Smooth muscle cell (in vitro differentiated cells): Measurements from ENCODE around the gene RAET1E. TPM values are rescaled to one million over a fixed set of nuclear protein-coding genes. Genes with fewer than 3 reads are reported as not detected.
"Not testable (repeated sequence)": the region's sequence is repeated elsewhere in the genome, so short reads cannot be mapped to it uniquely, and the experiment has no call there.

Source experiments
- DNase-seq: peaks from one replicate; lab custom pipeline; 2025; ENCODE audit not compliant: unreplicated experiment; lab: John Stamatoyannopoulos, UW
- H2AFZ ChIP-seq: fragments of 200-600 bp; sonication (generic); 2 replicates; pipeline ENCODE4 v1.6.0; 2016; ENCODE audit warnings: antibody characterized with exemption, low read depth, mild to moderate bottlenecking
- H3F3A ChIP-seq: fragments of 200-600 bp; sonication (generic); 2 replicates; pipeline ENCODE4 v1.6.0; 2017; ENCODE audit warnings: antibody characterized with exemption, low read depth
- H3K27ac ChIP-seq: fragments of 200-600 bp; sonication (generic); 2 replicates; pipeline ENCODE4 v1.5.1; 2016; ENCODE audit warnings: low read depth, mild to moderate bottlenecking
- H3K27me3 ChIP-seq: fragments of 200-600 bp; sonication (generic); 2 replicates; pipeline ENCODE4 v1.6.1; 2016; ENCODE audit warnings: low read depth, mild to moderate bottlenecking
- H3K36me3 ChIP-seq: fragments of 200-600 bp; sonication (generic); 2 replicates; pipeline ENCODE4 v1.5.1; 2016; ENCODE audit warnings: low read depth
- H3K4me1 ChIP-seq: fragments of 200-600 bp; sonication (generic); 2 replicates; pipeline ENCODE4 v1.5.1; 2016; ENCODE audit warnings: low read depth
- H3K4me2 ChIP-seq: fragments of 200-600 bp; sonication (generic); 2 replicates; pipeline ENCODE4 v1.6.0; 2016; ENCODE audit warnings: mild to moderate bottlenecking
- H3K4me3 ChIP-seq: fragments of 200-600 bp; sonication (generic); 2 replicates; pipeline ENCODE4 v1.5.1; 2016; ENCODE audit warnings: mild to moderate bottlenecking
- H3K79me2 ChIP-seq: fragments of 200-600 bp; sonication (generic); 2 replicates; pipeline ENCODE4 v1.6.0; 2016; ENCODE audit warnings: low read depth, mild to moderate bottlenecking
- H3K9ac ChIP-seq: fragments of 200-600 bp; sonication (generic); 2 replicates; pipeline ENCODE4 v1.6.0; 2016; ENCODE audit warnings: low read depth
- H3K9me3 ChIP-seq: fragments of 200-600 bp; sonication (generic); replicated peaks from 2 replicates; pipeline ENCODE4 v1.5.1; 2016; ENCODE audit warnings: low read depth
- H4K20me1 ChIP-seq: fragments of 200-600 bp; sonication (generic); 2 replicates; pipeline ENCODE4 v1.6.0; 2016; ENCODE audit warnings: low read depth
- WGBS: methylation state at CpG from one replicate; pipeline ENCODE4 v1.1.7; 2016; ENCODE audit warnings: low lambda C conversion rate; 5-methylcytosine and 5-hydroxymethylcytosine counted together
- polyA plus RNA-seq: library from polyadenylated mRNA; unstranded; fragments of >200 nt; fragmentation: Nextera tagmentation; extraction: Ambion mirVana; gene quantifications from 2 replicates; pipeline ENCODE4 v1.2.1, GENCODE V29; 2016
- total RNA-seq: library from RNA; depleted of rRNA; stranded (reverse); fragments of >200 nt; gene quantifications from 2 replicates; pipeline ENCODE4 v1.2.3, GENCODE V29; 2014
- TF ChIP-seq, protein P1 (sequence below): fragments of 200-600 bp; sonication (generic); IDR thresholded peaks from 2 replicates; pipeline ENCODE4 v1.5.1; 2017; ENCODE audit warnings: borderline replicate concordance, mild to moderate bottlenecking, antibody characterized with exemption; ENCODE audit not compliant: insufficient read depth, poor library complexity, severe bottlenecking

RAET1E gene
- total and polyA plus RNA-seq, 2 experiments from 2014 or later: not detected

GRCh38 chr6:149864578-149865535 lies 33.1 kb downstream of the RAET1E start:
- H3K79me2 ChIP-seq: peaks cover 30% of the 10 kb centered on the region
- H3K27ac ChIP-seq: peak overlapping the region; percentile 87
- H3K4me2 ChIP-seq: peak overlapping the region; percentile 86
- DNase-seq: no peak
- no peaks in the 10 kb centered on the region for H3F3A ChIP-seq
- peak overlapping the region; percentile 68 for H2AFZ ChIP-seq
- H3K9me3 ChIP-seq: no peaks in the 10 kb centered on the region
- no peak overlapping the region for H3K9ac ChIP-seq
- H4K20me1 ChIP-seq: peaks cover 11% of the 10 kb centered on the region
- peaks cover 11% of the 10 kb centered on the region for H3K4me1 ChIP-seq
- H3K4me3 ChIP-seq: peak overlapping the region; percentile 82
- no peaks in the 10 kb centered on the region for H3K27me3 ChIP-seq
- TF ChIP-seq, protein P1, sequence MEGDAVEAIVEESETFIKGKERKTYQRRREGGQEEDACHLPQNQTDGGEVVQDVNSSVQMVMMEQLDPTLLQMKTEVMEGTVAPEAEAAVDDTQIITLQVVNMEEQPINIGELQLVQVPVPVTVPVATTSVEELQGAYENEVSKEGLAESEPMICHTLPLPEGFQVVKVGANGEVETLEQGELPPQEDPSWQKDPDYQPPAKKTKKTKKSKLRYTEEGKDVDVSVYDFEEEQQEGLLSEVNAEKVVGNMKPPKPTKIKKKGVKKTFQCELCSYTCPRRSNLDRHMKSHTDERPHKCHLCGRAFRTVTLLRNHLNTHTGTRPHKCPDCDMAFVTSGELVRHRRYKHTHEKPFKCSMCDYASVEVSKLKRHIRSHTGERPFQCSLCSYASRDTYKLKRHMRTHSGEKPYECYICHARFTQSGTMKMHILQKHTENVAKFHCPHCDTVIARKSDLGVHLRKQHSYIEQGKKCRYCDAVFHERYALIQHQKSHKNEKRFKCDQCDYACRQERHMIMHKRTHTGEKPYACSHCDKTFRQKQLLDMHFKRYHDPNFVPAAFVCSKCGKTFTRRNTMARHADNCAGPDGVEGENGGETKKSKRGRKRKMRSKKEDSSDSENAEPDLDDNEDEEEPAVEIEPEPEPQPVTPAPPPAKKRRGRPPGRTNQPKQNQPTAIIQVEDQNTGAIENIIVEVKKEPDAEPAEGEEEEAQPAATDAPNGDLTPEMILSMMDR: peak; percentile 54
- no peaks in the 10 kb centered on the region for H3K36me3 ChIP-seq
- WGBS: 21% methylated on average over 23 of the region's 23 CpGs

GRCh38 chr6:149863698-149864577 lies 34.0 kb downstream of the RAET1E start, which contains the start of gene LRP11:
LRP11 (minus strand) TSS chr6:149864359; CDS start chr6:149864020, 339 bp downstream.
- DNase-seq: peak; percentile 69
- H3K36me3 ChIP-seq: no peaks in the 10 kb centered on the region
- H3K9ac ChIP-seq: peak within 1 kb of the TSS; percentile 84
- WGBS: 1% methylated on average over 73 of the region's 110 CpGs
- H4K20me1 ChIP-seq: peaks cover 11% of the 10 kb centered on the region
- H3K4me2 ChIP-seq: peak within 1 kb of the TSS; percentile 86
- peaks cover 34% of the 10 kb centered on the region for H3K79me2 ChIP-seq
- H3K9me3 ChIP-seq: no peaks in the 10 kb centered on the region
- no peaks in the 10 kb centered on the region for H3K27me3 ChIP-seq
- peak within 1 kb of the TSS; percentile 82 for H3K4me3 ChIP-seq
- H3K4me1 ChIP-seq: peaks cover 15% of the 10 kb centered on the region
- TF ChIP-seq, protein P1: no peak
- peak within 1 kb of the TSS; percentile 73 for H2AFZ ChIP-seq
- no peaks in the 10 kb centered on the region for H3F3A ChIP-seq
- peak within 1 kb of the TSS; percentile 87 for H3K27ac ChIP-seq

DNA sequence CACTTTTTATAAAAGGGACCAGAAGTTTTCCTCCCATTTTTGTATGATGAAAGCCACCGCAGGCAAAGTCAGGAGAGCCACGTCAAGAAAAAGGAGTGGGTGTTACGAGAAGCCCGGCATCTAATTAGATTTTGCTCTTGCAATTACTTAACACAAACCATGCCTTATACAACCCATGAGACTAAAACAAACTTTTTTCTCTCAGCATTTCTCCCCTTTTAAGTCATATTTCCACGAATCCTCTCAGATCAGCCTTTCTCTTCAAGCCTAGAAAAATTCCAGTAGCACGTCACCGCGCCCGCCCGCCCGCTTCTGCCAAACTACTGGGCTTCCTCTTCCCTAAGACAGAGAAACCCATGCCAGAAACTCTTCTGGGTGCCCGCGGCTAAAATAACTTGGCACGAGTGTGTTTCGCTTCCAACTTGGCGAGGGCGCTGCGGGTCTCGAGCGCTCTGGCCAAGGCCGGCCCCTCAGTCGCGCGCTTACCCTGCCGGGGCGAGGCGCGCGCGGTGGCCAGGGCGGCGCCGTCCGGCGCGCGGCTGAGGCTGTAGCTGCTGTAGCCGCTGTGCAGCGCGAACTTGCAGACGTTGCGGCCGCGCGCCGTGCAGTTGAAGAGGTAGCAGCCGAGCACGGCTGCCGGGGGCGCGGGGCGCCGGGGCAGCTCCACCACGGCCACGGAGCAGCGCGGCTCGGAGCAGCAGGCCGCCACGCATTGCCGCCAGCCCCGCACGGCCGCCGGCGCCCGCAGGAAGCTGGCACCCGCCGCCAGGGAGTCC lies 34.8 kb downstream of the RAET1E start:
- Histone ChIP-seq H3K27me3 (no peaks in the 10 kb centered on the region), H3K4me2 (peak overlapping the region; percentile 86), H3K4me3 (peak overlapping the region; percentile 82), H3F3A (no peaks in the 10 kb centered on the region), H3K27ac (peak overlapping the region; percentile 87), H3K9me3 (no peaks in the 10 kb centered on the region), H3K79me2 (peaks cover 43% of the 10 kb centered on the region), H3K9ac (peak overlapping the region; percentile 84), H2AFZ (peak overlapping the region; percentile 73), H3K36me3 (no peaks in the 10 kb centered on the region), H4K20me1 (peaks cover 11% of the 10 kb centered on the region), H3K4me1 (peaks cover 15% of the 10 kb centered on the region)
- DNase-seq: peak; percentile 50
- TF ChIP-seq, protein P1: no peak
- 3% methylated on average over 65 of the region's 69 CpGs for WGBS

DNA sequence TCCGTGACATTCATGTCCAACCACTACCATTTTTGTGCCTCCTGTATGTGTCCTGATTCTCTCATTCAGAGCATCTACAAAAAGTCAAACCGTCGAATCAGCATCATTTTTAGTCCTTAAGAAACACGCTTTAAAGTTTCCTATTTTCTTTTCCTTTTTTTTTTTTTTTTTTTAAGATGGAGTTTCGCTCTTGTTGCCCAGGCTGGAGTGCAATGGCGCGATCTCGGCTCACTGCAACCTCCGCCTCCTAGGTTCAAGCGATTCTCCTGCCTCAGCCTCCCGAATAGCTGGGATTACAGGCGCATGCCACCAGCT lies 35.5 kb downstream of the RAET1E start:
- H3K27ac ChIP-seq: peak overlapping the region; percentile 87
- H3K4me2 ChIP-seq: peak overlapping the region; percentile 86
- not testable (repeated sequence) for H3K9me3 ChIP-seq, H3K36me3 ChIP-seq, H3F3A ChIP-seq, H2AFZ ChIP-seq, DNase-seq, H3K27me3 ChIP-seq
- peaks cover 50% of the 10 kb centered on the region for H3K79me2 ChIP-seq
- peak overlapping the region; percentile 84 for H3K9ac ChIP-seq
- peak overlapping the region; percentile 82 for H3K4me3 ChIP-seq
- peaks cover 11% of the 10 kb centered on the region for H4K20me1 ChIP-seq
- WGBS: 83% methylated on average over 8 of the region's 12 CpGs
- H3K4me1 ChIP-seq: peaks cover 15% of the 10 kb centered on the region
